H1 (cell line): Measurements from ENCODE around the gene ARHGEF19. TPM values are rescaled to one million over a fixed set of nuclear protein-coding genes. Genes with fewer than 3 reads are reported as not detected.

Experiments
- CEBPB ChIP-seq: IDR thresholded peaks from 2 replicates; pipeline ENCODE4 v1.6.1; 2012; ENCODE audit warnings: low read depth, low read length
- NANOG ChIP-seq: IDR thresholded peaks from 2 replicates; pipeline ENCODE4 v1.6.1; 2011; ENCODE audit warnings: low read length, low read depth, mild to moderate bottlenecking, inconsistent platforms; ENCODE audit not compliant: insufficient read depth, poor library complexity, severe bottlenecking
- POLR2A ChIP-seq, 2 experiments: IDR thresholded peaks; 1 replicate in 1 of 2; 2 replicates in 1 of 2; pipeline ENCODE4 v1.6.1; 2011; ENCODE audit warnings: low read depth in 2 of 2, low read length in 2 of 2, mild to moderate bottlenecking in 2 of 2; ENCODE audit errors: control extremely low read depth in 1 of 2
- RBBP5 ChIP-seq: IDR thresholded peaks from 2 replicates; pipeline ENCODE4 v1.7.1; 2012; ENCODE audit warnings: low read depth, mild to moderate bottlenecking, inconsistent platforms, low read length, moderate library complexity, borderline replicate concordance
- RNF2 ChIP-seq: fragments of 200-900, 300-1000 bp; sonication (generic); IDR thresholded peaks from 2 replicates; pipeline ENCODE4 v1.7.1; 2016; ENCODE audit warnings: borderline replicate concordance, low read depth, mild to moderate bottlenecking, antibody characterized with exemption, low read length; ENCODE audit not compliant: poor library complexity, severe bottlenecking; ENCODE audit errors: missing control alignments
- TAF1 ChIP-seq: IDR thresholded peaks from 2 replicates; pipeline ENCODE4 v1.6.1; 2011; ENCODE audit warnings: mild to moderate bottlenecking, low read depth, low read length
- TAF7 ChIP-seq: optimal IDR thresholded peaks from 2 replicates; pipeline ENCODE3; 2011; ENCODE audit warnings: low read depth, mild to moderate bottlenecking, inconsistent platforms, low read length, moderate library complexity, borderline replicate concordance
- polyA plus RNA-seq, 7 experiments: library from polyadenylated mRNA; depleted of rRNA in 3 of 7; stranded (reverse) in 5 of 7; unstranded in 2 of 7; fragments of >200 nt in 5 of 7; fragments of 200-250 nt in 2 of 7; gene quantifications; 1 replicate in 5 of 7; 2 replicates in 1 of 7; 4 replicates in 1 of 7; pipeline versions ENCODE4 v1.2.1 to v1.2.3, GENCODE V29; 2011 to 2013; ENCODE audit warnings: missing spikeins in 2 of 7, mixed read lengths in 2 of 7
- total RNA-seq: library from RNA; stranded (reverse); fragmentation: NEBNext Ultra II Directional; extraction: Animal tissue kit (Norgen Biotek cat#: 25700); gene quantifications from 2 replicates; pipeline ENCODE4 v1.2.1, GENCODE V29; 2021
- TF ChIP-seq, protein P1 (sequence below): IDR thresholded peaks from 2 replicates; pipeline ENCODE4 v1.6.1; 2012; ENCODE audit warnings: inconsistent platforms

Gene ARHGEF19
- total and polyA plus RNA-seq, 2 of the 8 experiments (the other 6 are each of a cell fraction or from before 2014, with no cell fraction given) = 47.5 to 56.4 TPM

DNA sequence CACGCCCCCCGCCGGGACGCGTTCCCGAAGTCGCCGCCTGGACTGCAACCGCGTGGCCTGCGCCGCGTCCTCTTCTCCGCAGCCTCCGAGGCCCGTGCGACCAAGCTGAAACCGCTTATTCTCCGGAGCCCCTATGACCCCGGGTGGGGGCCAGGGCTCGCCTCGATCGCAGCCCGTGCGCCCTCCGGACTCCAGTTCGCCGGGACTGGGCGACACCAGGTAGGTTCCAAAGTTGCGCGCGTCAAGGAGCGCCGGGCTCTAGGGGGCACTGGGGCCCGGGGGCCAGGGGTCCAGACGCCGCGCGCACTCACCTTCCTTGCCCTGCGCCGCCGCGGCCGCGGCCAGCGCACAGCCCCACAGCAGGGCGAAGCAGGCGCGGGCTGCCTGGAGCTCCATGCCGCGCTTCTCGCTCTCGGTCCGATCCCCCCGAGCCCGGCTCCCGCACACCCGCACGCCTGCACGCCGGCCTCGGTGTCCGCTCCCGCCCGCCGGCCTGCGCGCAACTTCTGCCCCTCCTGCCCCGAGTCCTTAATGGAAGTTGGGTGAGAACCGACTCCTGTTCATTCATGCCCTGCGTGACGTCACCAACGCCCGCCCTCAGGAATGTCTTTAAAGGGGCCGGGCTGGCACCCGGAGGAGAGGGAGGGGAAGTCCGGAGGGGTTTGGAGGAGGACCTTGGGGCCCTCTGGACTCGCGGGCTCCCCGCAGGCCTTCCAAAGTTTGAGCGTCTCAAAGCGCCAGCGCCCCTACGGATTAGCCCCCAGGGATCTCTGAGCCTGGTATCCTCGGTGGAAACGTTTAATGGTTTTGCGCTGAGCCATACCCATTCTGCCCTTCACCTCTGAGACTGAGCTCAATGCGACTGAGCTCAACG lies 56.7 kb downstream of the ARHGEF19 start, which contains the start of gene EPHA2 (continued):
- TF ChIP-seq CEBPB (no peak), POLR2A (IDR thresholded peaks at IDR 0.05; ENCODE audit: control extremely low read depth in 1 of 2, low read depth in 2 of 2, low read length in 2 of 2) (peak in 1 of 2 experiments; percentile 95; a peak in 2 of 3 replicates), NANOG (peak; percentile 16), RNF2 (no peak), RBBP5 (peak; percentile 66; the same call in 1 of the 2 replicates), TAF1 (peak; percentile 93), TAF7 (peak; percentile 80)
- TF ChIP-seq, protein P1, sequence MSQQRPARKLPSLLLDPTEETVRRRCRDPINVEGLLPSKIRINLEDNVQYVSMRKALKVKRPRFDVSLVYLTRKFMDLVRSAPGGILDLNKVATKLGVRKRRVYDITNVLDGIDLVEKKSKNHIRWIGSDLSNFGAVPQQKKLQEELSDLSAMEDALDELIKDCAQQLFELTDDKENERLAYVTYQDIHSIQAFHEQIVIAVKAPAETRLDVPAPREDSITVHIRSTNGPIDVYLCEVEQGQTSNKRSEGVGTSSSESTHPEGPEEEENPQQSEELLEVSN = peak; percentile 48
